ENCODE measurements around the gene TBC1D22B. TPM values are rescaled to one million over a fixed set of nuclear protein-coding genes. Genes with fewer than 3 reads are reported as not detected.

TBC1D22B gene
- polyA plus RNA-seq, 2 of the 4 experiments (the other 2 are of a cell fraction), result 5.7 to 6.4 TPM

GRCh38 chr6:37243816-37244370 is 13.7 kb upstream of the TBC1D22B start (continued):
- TF ChIP-seq MAZ (IDR thresholded peaks at IDR 0.05; ENCODE audit: borderline replicate concordance, low read depth, low read length), result no peak
- TF ChIP-seq CBX2 (IDR thresholded peaks at IDR 0.05; ENCODE audit: borderline replicate concordance, low read depth), result no peak
- TF ChIP-seq HOXB13 (CRISPR knock-in tag; IDR thresholded peaks at IDR 0.05; ENCODE audit: low read depth), result no peak
- no peak for TF ChIP-seq POLR2AphosphoS2 (conservative IDR thresholded peaks at IDR 0.05; ENCODE audit: low read length)

GRCh38 chr6:37244430-37245310 is 12.9 kb upstream of the TBC1D22B start:
- H3K9me3 ChIP-seq, result no peaks in the 10 kb centered on the region
- ATAC-seq, result peak; percentile 73 to 75
- ChIA-PET CTCF (interaction anchor here (0.6 to 1.4 kb wide), 4 partner anchors 10 to 63 kb away, joined by 3 to 6 read pairs (median 4); no protein-coding TSS in a partner anchor), POLR2A (no interaction called here)
- no peak overlapping the region for H3K4me3 ChIP-seq
- peak overlapping the region; percentile 59 for H3K4me2 ChIP-seq
- H3K27ac ChIP-seq, result peak overlapping the region; percentile 93 to 94
- TF ChIP-seq ZC3H11A (IDR thresholded peaks at IDR 0.05) (no peak), HDAC2 (IDR thresholded peaks at IDR 0.05) (no peak), PHF8 (IDR thresholded peaks at IDR 0.05; ENCODE audit: borderline replicate concordance, low read depth) (no peak), HOXB13 (CRISPR knock-in tag; IDR thresholded peaks at IDR 0.05; ENCODE audit: low read depth) (no peak), MAFK (IDR thresholded peaks at IDR 0.05; ENCODE audit: partially characterized antibody) (no peak), BHLHE40 (IDR thresholded peaks at IDR 0.05; ENCODE audit: low read depth, low read length) (no peak), TP53 (CRISPR knock-in tag; IDR thresholded peaks at IDR 0.05) (peak; percentile 94; the same call in 1 of the 2 replicates), CEBPB (IDR thresholded peaks at IDR 0.05) (peak in 1 of 2 experiments; percentile 63; a peak in 2 of 4 replicates), HES2 (IDR thresholded peaks at IDR 0.05) (no peak), BCL3 (IDR thresholded peaks at IDR 0.05) (0 out of 3 replicates have a peak, but pooled peaks have one; percentile 47), GATA3 (IDR thresholded peaks at IDR 0.05; ENCODE audit: borderline replicate concordance) (peak; percentile 70; the same call in 1 of the 2 replicates), FOXS1 (CRISPR knock-in tag; IDR thresholded peaks at IDR 0.05) (peak; percentile 70; the same call in 1 of the 2 replicates), JUNB (IDR thresholded peaks at IDR 0.05) (peak; percentile 52; the same call in 1 of the 2 replicates), JUN (IDR thresholded peaks at IDR 0.05) (peak; percentile 55 to 68; a peak in 3 of 5 replicates), EP300 (IDR thresholded peaks at IDR 0.05) (peak in 1 of 2 experiments; percentile 55; a peak in 1 of 5 replicates), MAX (IDR thresholded peaks at IDR 0.05) (peak; percentile 62), USF2 (IDR thresholded peaks at IDR 0.05) (no peak)
- WGBS (ENCODE audit: missing lambda C conversion rate), result 41% methylated on average over 6 of the region's 6 CpGs
- H3K4me1 ChIP-seq, result peaks cover 59% of the 10 kb centered on the region
- no peak for FAIRE-seq
- DNase-seq (ENCODE audit: low read depth in 1 of 2, low spot score in 1 of 2), result peak in 1 of 2 experiments; percentile 97

- no peak for FAIRE-seq
- H3K9me3 ChIP-seq, result no peaks in the 10 kb centered on the region
- H3K4me2 ChIP-seq, result no peak overlapping the region
- ChIA-PET CTCF (interaction anchor here (0.7 kb wide), 1 partner anchor 233 kb away, joined by 3 read pairs; no protein-coding TSS in a partner anchor), POLR2A (no interaction called here)
- ATAC-seq, result no peak
- no peak for DNase-seq (ENCODE audit: low read depth in 1 of 2, low spot score in 1 of 2)
- 61% methylated on average over 4 of the region's 4 CpGs for WGBS (ENCODE audit: missing lambda C conversion rate)
- TF ChIP-seq HMGXB4 (CRISPR knock-in tag; IDR thresholded peaks at IDR 0.05; ENCODE audit: borderline replicate concordance), result no peak
- no peak for TF ChIP-seq CHD4 (IDR thresholded peaks at IDR 0.05; ENCODE audit: borderline replicate concordance)
- TF ChIP-seq HOXB13 (CRISPR knock-in tag; IDR thresholded peaks at IDR 0.05; ENCODE audit: low read depth), result no peak
- TF ChIP-seq CBX2 (IDR thresholded peaks at IDR 0.05; ENCODE audit: borderline replicate concordance, low read depth), result no peak
- no peak for TF ChIP-seq POLR2AphosphoS2 (conservative IDR thresholded peaks at IDR 0.05; ENCODE audit: low read length)
- no peak for TF ChIP-seq ATOH8 (CRISPR knock-in tag; IDR thresholded peaks at IDR 0.05; ENCODE audit: low read depth)
- TF ChIP-seq EHF (CRISPR knock-in tag; IDR thresholded peaks at IDR 0.05), result no peak
- TF ChIP-seq ZNF302 (CRISPR knock-in tag; IDR thresholded peaks at IDR 0.05), result no peak
- no peak for TF ChIP-seq SREBF2 (IDR thresholded peaks at IDR 0.05)
- no peak overlapping the region for H3K4me3 ChIP-seq
- 0 out of 3 replicates have a peak, but pooled peaks cover 4% of the 10 kb centered on the region for H3K4me1 ChIP-seq
- peak overlapping the region in 1 of 2 experiments; percentile 25; a peak in 1 of 6 replicates for H3K27ac ChIP-seq
These were observed 6.3 kb upstream of the TBC1D22B start for GRCh38 chr6:37251211-37251780.
